Astrocyte of the cerebellum (primary cell): Measurements from ENCODE around the gene GRK5.

ENCODE experiments used
- DNase-seq: peaks from one replicate; pipeline ENCODE4 v3.0.0-alpha.2; 2011; ENCODE audit warnings: low read depth
- H3K4me3 ChIP-seq: 2 replicates; pipeline ENCODE4 v1.5.1; 2011; ENCODE audit warnings: mild to moderate bottlenecking, low read depth, low read length, moderate library complexity
- in situ Hi-C: cut with HindIII; loops from 2 replicates; pipeline ENCODE4 v1.10.0; 2017; ENCODE audit warnings: low sequenced_read_pairs
- TF ChIP-seq, protein P1 (sequence below): IDR thresholded peaks from 2 replicates; pipeline ENCODE4 v1.5.1; 2012; ENCODE audit warnings: low read length, low read depth, moderate library complexity, mild to moderate bottlenecking; ENCODE audit errors: missing control alignments

GRK5 gene

GRCh38 chr10:119278126-119278709 is 70.8 kb downstream of the GRK5 start:
- no peak for DNase-seq
- H3K4me3 ChIP-seq: no peak overlapping the region
- in situ Hi-C loops: no loop called here
- TF ChIP-seq, protein P1, sequence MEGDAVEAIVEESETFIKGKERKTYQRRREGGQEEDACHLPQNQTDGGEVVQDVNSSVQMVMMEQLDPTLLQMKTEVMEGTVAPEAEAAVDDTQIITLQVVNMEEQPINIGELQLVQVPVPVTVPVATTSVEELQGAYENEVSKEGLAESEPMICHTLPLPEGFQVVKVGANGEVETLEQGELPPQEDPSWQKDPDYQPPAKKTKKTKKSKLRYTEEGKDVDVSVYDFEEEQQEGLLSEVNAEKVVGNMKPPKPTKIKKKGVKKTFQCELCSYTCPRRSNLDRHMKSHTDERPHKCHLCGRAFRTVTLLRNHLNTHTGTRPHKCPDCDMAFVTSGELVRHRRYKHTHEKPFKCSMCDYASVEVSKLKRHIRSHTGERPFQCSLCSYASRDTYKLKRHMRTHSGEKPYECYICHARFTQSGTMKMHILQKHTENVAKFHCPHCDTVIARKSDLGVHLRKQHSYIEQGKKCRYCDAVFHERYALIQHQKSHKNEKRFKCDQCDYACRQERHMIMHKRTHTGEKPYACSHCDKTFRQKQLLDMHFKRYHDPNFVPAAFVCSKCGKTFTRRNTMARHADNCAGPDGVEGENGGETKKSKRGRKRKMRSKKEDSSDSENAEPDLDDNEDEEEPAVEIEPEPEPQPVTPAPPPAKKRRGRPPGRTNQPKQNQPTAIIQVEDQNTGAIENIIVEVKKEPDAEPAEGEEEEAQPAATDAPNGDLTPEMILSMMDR: no peak

DNA sequence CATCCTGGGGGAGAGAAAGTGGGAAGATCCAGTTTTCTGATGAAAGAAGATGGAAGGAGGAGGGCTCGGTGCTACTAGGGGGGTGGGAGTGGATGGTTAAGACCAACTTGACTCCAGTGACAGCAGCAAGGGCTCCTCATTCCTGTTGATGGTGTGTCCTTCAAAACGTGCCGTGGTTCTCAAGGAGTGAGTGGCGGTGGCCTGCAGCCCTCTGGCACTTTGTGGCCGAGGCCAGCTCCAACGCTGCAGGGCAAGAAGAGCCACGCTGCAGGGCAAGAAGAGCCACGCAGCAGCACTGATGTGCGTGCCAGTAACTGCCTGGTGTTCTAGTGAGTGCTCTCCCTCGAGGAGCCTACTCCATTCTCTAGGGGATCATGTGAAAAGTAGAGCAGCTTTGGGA is 72.1 kb downstream of the GRK5 start:
- TF ChIP-seq, protein P1: no peak
- no peak for DNase-seq
- in situ Hi-C loops: no loop called here

DNA sequence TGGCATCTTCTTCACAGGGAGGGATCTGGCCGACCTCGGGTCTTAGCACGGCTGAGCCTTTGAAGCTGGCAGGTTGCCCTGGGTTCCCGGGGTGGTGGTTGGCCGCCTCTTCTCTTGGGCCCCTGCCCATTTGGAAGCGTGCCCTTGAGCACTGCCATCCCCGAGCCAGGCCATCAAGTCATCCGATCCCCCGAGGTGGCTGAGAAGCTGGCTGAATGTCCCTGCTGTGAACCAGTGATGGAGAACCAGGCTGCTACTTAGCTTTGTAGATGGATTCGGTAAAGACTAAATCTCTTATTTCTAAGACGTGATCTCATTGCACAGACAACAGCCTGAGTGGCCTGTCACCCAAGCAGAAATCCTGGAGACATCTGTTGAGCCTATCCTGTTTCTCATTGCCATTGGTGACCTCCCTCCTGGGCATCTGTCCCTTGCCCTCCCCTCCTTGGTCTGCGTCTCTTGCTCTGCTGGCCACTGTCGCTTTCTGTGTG is 74.3 kb downstream of the GRK5 start:
- DNase-seq: no peak
- in situ Hi-C loops: no loop called here
- TF ChIP-seq, protein P1: no peak
- H3K4me3 ChIP-seq: no peak overlapping the region

More for the DNA sequence above, 72.1 kb downstream of the GRK5 start:
- no peak overlapping the region for H3K4me3 ChIP-seq

GRCh38 chr10:119282446-119282845 is 75.1 kb downstream of the GRK5 start:
- DNase-seq: no peak
- in situ Hi-C loops: no loop called here
- TF ChIP-seq, protein P1: no peak
- no peak overlapping the region for H3K4me3 ChIP-seq

DNA sequence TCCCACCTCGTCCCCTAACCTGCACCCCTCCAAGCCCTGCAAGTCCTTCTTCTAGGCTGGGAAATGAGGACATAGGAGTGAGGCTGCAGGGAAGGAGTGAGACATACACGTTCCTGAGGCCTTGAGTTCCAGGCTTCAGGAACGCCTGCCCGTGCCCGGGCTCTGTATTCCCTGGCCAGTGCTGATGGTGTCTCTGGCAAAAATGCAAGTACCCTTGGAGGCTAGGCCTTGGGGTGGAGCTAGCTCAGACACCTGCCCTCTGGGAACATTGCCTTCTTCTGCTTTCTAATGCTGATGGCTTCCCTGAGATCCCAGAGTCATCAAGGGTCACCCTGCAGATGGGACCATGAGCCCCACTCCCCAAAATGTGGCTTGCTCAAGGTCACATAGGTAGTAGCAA is 76.0 kb downstream of the GRK5 start:
- in situ Hi-C loops: no loop called here
- TF ChIP-seq, protein P1: no peak
- no peak overlapping the region for H3K4me3 ChIP-seq
- no peak for DNase-seq

GRCh38 chr10:119283818-119284217 is 76.4 kb downstream of the GRK5 start:
- no peak overlapping the region for H3K4me3 ChIP-seq
- TF ChIP-seq, protein P1: no peak
- in situ Hi-C loops: no loop called here
- DNase-seq: no peak
